ENCODE results near the gene MX1. TPM values are rescaled to one million over a fixed set of nuclear protein-coding genes. Genes with fewer than 3 reads are reported as not detected.
A peak's percentile ranks its signal among the peaks of the same experiment; 100 is the strongest.

The MX1 gene
- 1 to 10 TPM; 8.4 to 9.7 (median 8.9) TPM for polyA plus RNA-seq (ENCODE audit: insufficient read length in 3 of 3)

- DNase-seq (ENCODE audit: low read depth in 3 of 3, low spot score in 2 of 3): peak in 2 of 3 donors; percentile 13 to 24
These were observed at the start of gene MX1 for GRCh38 chr21:41425954-41426675. TSS of gene MX1 (plus strand) at chr21:41426239. CDS start at chr21:41432071, 5,832 bp downstream.

GRCh38 chr21:41377715-41378114 is 48.3 kb upstream of the MX1 start:
- DNase-seq (ENCODE audit: low read depth in 3 of 3, low spot score in 2 of 3): no peak

- no peak for DNase-seq (ENCODE audit: low read depth in 3 of 3, low spot score in 2 of 3)
These were observed 47.2 kb upstream of the MX1 start for GRCh38 chr21:41378849-41379248.

GRCh38 chr21:41379901-41380300 is 46.1 kb upstream of the MX1 start:
- DNase-seq (ENCODE audit: low read depth in 3 of 3, low spot score in 2 of 3): no peak

GRCh38 chr21:41381731-41382130 is 44.3 kb upstream of the MX1 start:
- DNase-seq (ENCODE audit: low read depth in 3 of 3, low spot score in 2 of 3): no peak

GRCh38 chr21:41387042-41387819 is 38.8 kb upstream of the MX1 start:
- DNase-seq (ENCODE audit: low read depth in 3 of 3, low spot score in 2 of 3): no peak

GRCh38 chr21:41387824-41388223 is 38.2 kb upstream of the MX1 start:
- no peak for DNase-seq (ENCODE audit: low read depth in 3 of 3, low spot score in 2 of 3)

- DNase-seq (ENCODE audit: low read depth in 3 of 3, low spot score in 2 of 3): no peak
These were observed 37.8 kb upstream of the MX1 start for GRCh38 chr21:41388259-41388658.

GRCh38 chr21:41390043-41390639 is 35.9 kb upstream of the MX1 start:
- no peak for DNase-seq (ENCODE audit: low read depth in 3 of 3, low spot score in 2 of 3)

GRCh38 chr21:41393876-41394465 is 32.1 kb upstream of the MX1 start:
- no peak for DNase-seq (ENCODE audit: low read depth in 3 of 3, low spot score in 2 of 3)

GRCh38 chr21:41396558-41397075 is 29.4 kb upstream of the MX1 start:
- no peak for DNase-seq (ENCODE audit: low read depth in 3 of 3, low spot score in 2 of 3)

- DNase-seq (ENCODE audit: low read depth in 3 of 3, low spot score in 2 of 3): no peak
These were observed 28.6 kb upstream of the MX1 start for GRCh38 chr21:41397471-41397891.

GRCh38 chr21:41398251-41398650 is 27.8 kb upstream of the MX1 start:
- no peak for DNase-seq (ENCODE audit: low read depth in 3 of 3, low spot score in 2 of 3)

GRCh38 chr21:41398831-41399230 is 27.2 kb upstream of the MX1 start:
- no peak for DNase-seq (ENCODE audit: low read depth in 3 of 3, low spot score in 2 of 3)

- no peak for DNase-seq (ENCODE audit: low read depth in 3 of 3, low spot score in 2 of 3)
These were observed 26.7 kb upstream of the MX1 start for GRCh38 chr21:41399246-41399800.

- DNase-seq (ENCODE audit: low read depth in 3 of 3, low spot score in 2 of 3): no peak
These were observed 23.8 kb upstream of the MX1 start for GRCh38 chr21:41402231-41402630.

GRCh38 chr21:41402796-41403195 is 23.2 kb upstream of the MX1 start:
- DNase-seq (ENCODE audit: low read depth in 3 of 3, low spot score in 2 of 3): no peak

- DNase-seq (ENCODE audit: low read depth in 3 of 3, low spot score in 2 of 3): no peak
These were observed 22.7 kb upstream of the MX1 start for GRCh38 chr21:41403331-41403730.

GRCh38 chr21:41403966-41404365 is 22.1 kb upstream of the MX1 start:
- DNase-seq (ENCODE audit: low read depth in 3 of 3, low spot score in 2 of 3): no peak

GRCh38 chr21:41405321-41405720 is 20.7 kb upstream of the MX1 start:
- DNase-seq (ENCODE audit: low read depth in 3 of 3, low spot score in 2 of 3): no peak

- no peak for DNase-seq (ENCODE audit: low read depth in 3 of 3, low spot score in 2 of 3)
These were observed 19.7 kb upstream of the MX1 start for GRCh38 chr21:41406340-41406739.

Measured in right renal cortex interstitium (tissue), 3 donors.